Liver (tissue), 3 donors: ENCODE measurements around the gene SLC39A6.

Source experiments
- CTCF ChIP-seq: fragments of 150-350 bp; IDR thresholded peaks from 2 replicates; pipeline ENCODE4 v1.5.1; 2017; ENCODE audit warnings: improper control_type of control experiment, low read depth, low read length; ENCODE audit not compliant: missing input control
- EGR1 ChIP-seq, 2 donors: IDR thresholded peaks; 2 replicates each; pipeline ENCODE4 v1.6.1; 2016 to 2018; ENCODE audit warnings: antibody characterized with exemption in 2 of 2, low read depth in 2 of 2
- FOXA1 ChIP-seq: IDR thresholded peaks from 2 replicates; pipeline ENCODE4 v1.6.1; 2016; ENCODE audit warnings: antibody characterized with exemption
- GABPA ChIP-seq, 2 donors: IDR thresholded peaks in 1 of 2; conservative IDR thresholded peaks in 1 of 2; 2 replicates each; pipeline ENCODE4 v1.6.1; 2016; ENCODE audit warnings: antibody characterized with exemption in 2 of 2, mild to moderate bottlenecking in 1 of 2, moderate library complexity in 1 of 2
- JUND ChIP-seq, 2 donors: IDR thresholded peaks; 2 replicates each; pipeline ENCODE4 v1.6.1; 2016; ENCODE audit warnings: antibody characterized with exemption in 2 of 2
- MAX ChIP-seq: IDR thresholded peaks from 2 replicates; pipeline ENCODE4 v1.6.1; 2016; ENCODE audit warnings: antibody characterized with exemption
- RAD21 ChIP-seq, 2 donors: IDR thresholded peaks; 2 replicates each; pipeline ENCODE4 v1.6.1; 2016; ENCODE audit warnings: antibody characterized with exemption in 2 of 2, mild to moderate bottlenecking in 2 of 2
- REST ChIP-seq: IDR thresholded peaks from 2 replicates; pipeline ENCODE4 v1.6.1; 2016; ENCODE audit warnings: antibody characterized with exemption, mild to moderate bottlenecking
- SP1 ChIP-seq: IDR thresholded peaks from 2 replicates; pipeline ENCODE4 v1.6.1; 2018; ENCODE audit warnings: antibody characterized with exemption, mild to moderate bottlenecking
- TAF1 ChIP-seq: conservative IDR thresholded peaks from 2 replicates; pipeline ENCODE4 v1.6.1; 2016; ENCODE audit warnings: antibody characterized with exemption, mild to moderate bottlenecking
- donor health status: healthy.
- donor health status: healthy.

- no peak for TF ChIP-seq MAX
- TF ChIP-seq CTCF, result no peak
- TF ChIP-seq GABPA (IDR thresholded peaks at IDR 0.05 in 1 of 2, conservative IDR thresholded peaks at IDR 0.05 in 1 of 2), result no peak
- no peak for TF ChIP-seq TAF1
- no peak for TF ChIP-seq REST
- no peak for TF ChIP-seq RAD21 (IDR thresholded peaks at IDR 0.05)
- TF ChIP-seq EGR1 (IDR thresholded peaks at IDR 0.05; ENCODE audit: low read depth in 2 of 2), result no peak
- TF ChIP-seq FOXA1, result no peak
- TF ChIP-seq SP1, result no peak
- no peak for TF ChIP-seq JUND (IDR thresholded peaks at IDR 0.05)
Measured at GRCh38 chr18:36167692-36168218, 38.6 kb upstream of the SLC39A6 start.
